ENCODE measurements around the gene GNPTG.

DNA sequence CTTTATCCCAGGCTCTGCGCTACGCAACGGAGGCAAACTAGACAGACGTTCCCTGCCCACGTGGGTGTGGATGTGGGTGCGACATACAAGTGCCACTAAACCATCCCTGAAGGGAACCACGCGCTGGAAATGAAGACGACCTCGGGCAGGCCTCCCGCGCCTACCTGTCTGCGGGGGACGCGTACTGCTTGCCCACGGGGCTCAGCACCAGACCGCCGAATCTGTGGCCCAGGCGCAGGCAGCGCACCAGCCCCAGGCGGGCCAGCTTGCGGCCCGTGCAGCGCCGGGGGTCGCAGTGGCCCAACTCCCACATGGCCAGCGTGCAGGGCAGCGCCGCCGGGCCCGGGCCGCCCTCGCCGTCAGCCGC is 533 bp upstream of the GNPTG start:
- TF ChIP-seq, protein P1, sequence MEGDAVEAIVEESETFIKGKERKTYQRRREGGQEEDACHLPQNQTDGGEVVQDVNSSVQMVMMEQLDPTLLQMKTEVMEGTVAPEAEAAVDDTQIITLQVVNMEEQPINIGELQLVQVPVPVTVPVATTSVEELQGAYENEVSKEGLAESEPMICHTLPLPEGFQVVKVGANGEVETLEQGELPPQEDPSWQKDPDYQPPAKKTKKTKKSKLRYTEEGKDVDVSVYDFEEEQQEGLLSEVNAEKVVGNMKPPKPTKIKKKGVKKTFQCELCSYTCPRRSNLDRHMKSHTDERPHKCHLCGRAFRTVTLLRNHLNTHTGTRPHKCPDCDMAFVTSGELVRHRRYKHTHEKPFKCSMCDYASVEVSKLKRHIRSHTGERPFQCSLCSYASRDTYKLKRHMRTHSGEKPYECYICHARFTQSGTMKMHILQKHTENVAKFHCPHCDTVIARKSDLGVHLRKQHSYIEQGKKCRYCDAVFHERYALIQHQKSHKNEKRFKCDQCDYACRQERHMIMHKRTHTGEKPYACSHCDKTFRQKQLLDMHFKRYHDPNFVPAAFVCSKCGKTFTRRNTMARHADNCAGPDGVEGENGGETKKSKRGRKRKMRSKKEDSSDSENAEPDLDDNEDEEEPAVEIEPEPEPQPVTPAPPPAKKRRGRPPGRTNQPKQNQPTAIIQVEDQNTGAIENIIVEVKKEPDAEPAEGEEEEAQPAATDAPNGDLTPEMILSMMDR (IDR thresholded peaks at IDR 0.05), result no peak
- TF ChIP-seq POLR2A (IDR thresholded peaks at IDR 0.05), result no peak
- no peak for TF ChIP-seq POLR2AphosphoS5 (IDR thresholded peaks at IDR 0.05)
